ENCODE results near the gene USH1G. TPM values are rescaled to one million over a fixed set of nuclear protein-coding genes. Genes with fewer than 3 reads are reported as not detected.
"Not testable (repeated sequence)": the region's sequence is repeated elsewhere in the genome, so short reads cannot be mapped to it uniquely, and the experiment has no call there.

The USH1G gene
- total RNA-seq, 1 donor from 2014 or later = 6.4 TPM

GRCh38 chr17:74928786-74929185, 5.7 kb upstream of the USH1G start:
- peak; percentile 27 for ATAC-seq

- ATAC-seq = no peak
These were observed 2.2 kb upstream of the USH1G start for GRCh38 chr17:74925242-74925641.

GRCh38 chr17:74924250-74924948, 1.3 kb upstream of the USH1G start, which contains the start of gene OTOP2:
OTOP2 (plus strand) TSS chr17:74924273; CDS start chr17:74924633, 360 bp downstream.
- ATAC-seq = no peak

GRCh38 chr17:74923538-74924249, 639 bp upstream of the USH1G start:
- peak; percentile 58 for ATAC-seq

GRCh38 chr17:74922172-74922571, 883 bp downstream of the USH1G start:
- ATAC-seq = no peak

GRCh38 chr17:74921769-74922168, 1.3 kb downstream of the USH1G start:
- no peak for ATAC-seq

- ATAC-seq = peak; percentile 48
These were observed 1.9 kb downstream of the USH1G start for GRCh38 chr17:74921026-74921681.

- ATAC-seq = no peak
These were observed 2.4 kb downstream of the USH1G start for GRCh38 chr17:74920642-74921025.

- no peak for ATAC-seq
These were observed 2.8 kb downstream of the USH1G start for GRCh38 chr17:74920306-74920620.

GRCh38 chr17:74919440-74920305, 3.4 kb downstream of the USH1G start:
- no peak for ATAC-seq

- ATAC-seq = no peak
These were observed 4.1 kb downstream of the USH1G start for GRCh38 chr17:74918906-74919305.

- no peak for ATAC-seq
These were observed 5.6 kb downstream of the USH1G start for GRCh38 chr17:74917430-74917829.

GRCh38 chr17:74916851-74917199, 6.2 kb downstream of the USH1G start:
- no peak for ATAC-seq

- no peak for ATAC-seq
These were observed 6.8 kb downstream of the USH1G start for GRCh38 chr17:74916136-74916850.

- not testable (repeated sequence) for ATAC-seq
These were observed 11.6 kb downstream of the USH1G start for GRCh38 chr17:74911423-74911822.

- ATAC-seq = not testable (repeated sequence)
These were observed 14.0 kb downstream of the USH1G start for GRCh38 chr17:74909097-74909496.

- no peak for ATAC-seq
These were observed 16.0 kb downstream of the USH1G start for GRCh38 chr17:74907012-74907411.

GRCh38 chr17:74906214-74906793, 16.8 kb downstream of the USH1G start:
- not testable (repeated sequence) for ATAC-seq

GRCh38 chr17:74904687-74905409, 18.2 kb downstream of the USH1G start:
- ATAC-seq = peak; percentile 17

- no peak for ATAC-seq
These were observed 19.4 kb downstream of the USH1G start for GRCh38 chr17:74903671-74904070.

GRCh38 chr17:74903034-74903433, 20.0 kb downstream of the USH1G start:
- no peak for ATAC-seq
